Stomach smooth muscle (tissue), 2 donors: ENCODE measurements around the gene TMEM273.
A peak's percentile ranks its signal among the peaks of the same experiment; 100 is the strongest.

Source experiments
- H3K27ac ChIP-seq: one replicate; pipeline ENCODE4 v1.7.0; 2013; ENCODE audit warnings: mild to moderate bottlenecking, low read length, inconsistent platforms
- H3K27me3 ChIP-seq, 2 donors: one replicate each; pipeline ENCODE4 v1.7.0; 2013; ENCODE audit warnings: low read length in 2 of 2; ENCODE audit not compliant: insufficient read depth in 2 of 2, control insufficient read depth in 1 of 2
- H3K36me3 ChIP-seq, 2 donors: one replicate each; pipeline ENCODE4 v1.7.0; 2013; ENCODE audit warnings: low read length in 2 of 2; ENCODE audit not compliant: control insufficient read depth in 2 of 2, insufficient read depth in 2 of 2
- H3K4me1 ChIP-seq: one replicate; pipeline ENCODE4 v1.7.0; 2013; ENCODE audit warnings: low read length; ENCODE audit not compliant: control insufficient read depth, insufficient read depth
- H3K4me3 ChIP-seq, 2 donors: one replicate each; pipeline ENCODE4 v1.7.0; 2013; ENCODE audit warnings: low read length in 2 of 2
- H3K9ac ChIP-seq, 2 donors: one replicate each; pipeline ENCODE4 v1.7.0; 2013; ENCODE audit warnings: low read length in 2 of 2, mild to moderate bottlenecking in 1 of 2
- H3K9me3 ChIP-seq, 2 donors: one replicate each; pipeline ENCODE4 v1.7.0; 2013; ENCODE audit warnings: low read length in 2 of 2; ENCODE audit not compliant: control insufficient read depth in 2 of 2
- donor health status: healthy.
- donor health status: Pancreatic carcinoma.

TMEM273 gene

GRCh38 chr10:49115796-49116508 is 72.2 kb downstream of the TMEM273 start:
- Histone ChIP-seq H3K4me3 (peak overlapping the region; percentile 47 to 70), H3K36me3 (peaks cover 0 to 2% of the 10 kb centered on the region in 2 donors), H3K4me1 (peaks cover 36% of the 10 kb centered on the region), H3K9ac (peak overlapping the region in 1 of 2 donors; percentile 51), H3K27me3 (no peaks in the 10 kb centered on the region), H3K27ac (peak overlapping the region; percentile 64), H3K9me3 (no peaks in the 10 kb centered on the region)

- no peaks in the 10 kb centered on the region for H3K9me3 ChIP-seq
- peaks cover 0 to 2% of the 10 kb centered on the region in 2 donors for H3K36me3 ChIP-seq
- H3K4me1 ChIP-seq: peaks cover 44% of the 10 kb centered on the region
- peak within 1 kb of the TSS; percentile 50 to 90 for H3K4me3 ChIP-seq
- H3K9ac ChIP-seq: peak within 1 kb of the TSS; percentile 70 to 90
- no peaks in the 10 kb centered on the region for H3K27me3 ChIP-seq
- H3K27ac ChIP-seq: peak within 1 kb of the TSS; percentile 64
Measured at GRCh38 chr10:49115015-49115795, 73.0 kb downstream of the TMEM273 start, which contains the start of gene VSTM4. Gene VSTM4, minus strand, starts transcription at chr10:49115522. Its CDS starts 37 bp downstream, at chr10:49115485.

DNA sequence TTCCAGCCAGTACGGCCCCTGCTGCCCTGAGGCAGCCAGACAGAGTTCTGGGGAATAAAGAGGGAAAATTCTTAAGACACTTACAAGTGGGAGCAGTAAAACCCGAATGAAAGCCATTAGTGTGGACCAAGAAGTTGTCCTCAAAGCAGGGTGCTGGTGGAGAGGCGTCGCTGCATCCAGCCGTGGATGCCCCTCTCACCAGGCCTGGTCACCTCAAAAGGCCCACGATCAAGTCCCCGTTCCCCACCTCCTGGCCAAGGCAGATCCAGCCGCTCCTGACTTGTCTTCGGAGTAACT is 73.5 kb downstream of the TMEM273 start:
- H3K27me3 ChIP-seq: no peaks in the 10 kb centered on the region
- no peaks in the 10 kb centered on the region for H3K9me3 ChIP-seq
- peak overlapping the region; percentile 50 to 90 for H3K4me3 ChIP-seq
- H3K27ac ChIP-seq: peak overlapping the region; percentile 62
- H3K36me3 ChIP-seq: peaks cover 0 to 2% of the 10 kb centered on the region in 2 donors
- H3K4me1 ChIP-seq: peaks cover 49% of the 10 kb centered on the region
- H3K9ac ChIP-seq: peak overlapping the region; percentile 70 to 90

- peaks cover 0 to 2% of the 10 kb centered on the region in 2 donors for H3K36me3 ChIP-seq
- H3K4me1 ChIP-seq: peaks cover 54% of the 10 kb centered on the region
- peak overlapping the region in 1 of 2 donors; percentile 90 for H3K4me3 ChIP-seq
- H3K27me3 ChIP-seq: no peaks in the 10 kb centered on the region
- H3K9me3 ChIP-seq: no peaks in the 10 kb centered on the region
- H3K9ac ChIP-seq: no peak overlapping the region
- no peak overlapping the region for H3K27ac ChIP-seq
Measured at GRCh38 chr10:49113741-49114141, 74.5 kb downstream of the TMEM273 start.

GRCh38 chr10:49112851-49113250 is 75.3 kb downstream of the TMEM273 start:
- no peaks in the 10 kb centered on the region for H3K9me3 ChIP-seq
- peaks cover 56% of the 10 kb centered on the region for H3K4me1 ChIP-seq
- H3K36me3 ChIP-seq: peaks cover 0 to 2% of the 10 kb centered on the region in 2 donors
- H3K27me3 ChIP-seq: no peaks in the 10 kb centered on the region
- no peak overlapping the region for H3K27ac ChIP-seq
- peak overlapping the region in 1 of 2 donors; percentile 5 for H3K9ac ChIP-seq
- no peak overlapping the region for H3K4me3 ChIP-seq

DNA sequence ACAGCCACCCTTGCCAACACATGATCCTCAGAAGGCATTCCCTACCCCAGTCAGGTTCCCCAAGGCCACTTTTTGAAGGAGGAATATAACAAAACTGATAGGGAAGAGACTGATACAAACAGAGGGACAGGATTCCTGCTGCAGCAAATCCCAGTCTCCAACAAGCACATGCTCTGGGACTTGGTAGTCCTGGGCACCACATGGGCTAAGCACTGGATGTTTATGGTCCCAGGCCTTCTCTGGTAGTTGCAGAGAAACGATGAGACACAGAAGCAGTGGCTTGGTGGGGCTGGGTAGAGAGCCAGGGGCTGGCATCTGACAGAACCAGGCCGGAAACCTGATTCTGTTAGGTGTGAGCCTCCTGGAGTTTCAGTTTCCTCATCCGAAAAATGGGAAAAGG is 76.1 kb downstream of the TMEM273 start:
- H3K27ac ChIP-seq: no peak overlapping the region
- no peak overlapping the region for H3K9ac ChIP-seq
- no peaks in the 10 kb centered on the region for H3K9me3 ChIP-seq
- no peaks in the 10 kb centered on the region for H3K27me3 ChIP-seq
- H3K4me1 ChIP-seq: peaks cover 63% of the 10 kb centered on the region
- peaks cover 0 to 2% of the 10 kb centered on the region in 2 donors for H3K36me3 ChIP-seq
- H3K4me3 ChIP-seq: no peak overlapping the region

DNA sequence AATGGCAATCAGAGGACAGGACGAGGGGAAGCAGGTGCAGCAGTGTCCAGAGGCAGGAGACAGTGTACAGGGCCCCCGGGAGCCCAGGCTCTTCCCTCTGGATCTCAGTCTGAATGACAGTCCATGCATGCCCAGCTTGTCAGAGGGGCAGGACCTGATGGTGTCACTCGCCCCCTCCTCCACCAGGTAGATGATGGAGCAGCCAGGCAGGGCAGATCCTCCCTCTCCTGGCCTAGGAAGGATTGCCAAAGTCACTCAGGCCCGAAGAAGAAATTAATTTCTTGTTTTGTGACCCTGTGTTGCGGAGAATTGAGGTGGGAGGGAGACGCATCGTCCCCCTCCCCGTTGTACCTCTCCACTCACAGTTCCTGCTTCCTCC is 76.9 kb downstream of the TMEM273 start:
- Histone ChIP-seq H3K9me3 (no peaks in the 10 kb centered on the region), H3K4me3 (no peak overlapping the region), H3K27ac (no peak overlapping the region), H3K27me3 (no peaks in the 10 kb centered on the region), H3K36me3 (peaks cover 0 to 2% of the 10 kb centered on the region in 2 donors), H3K4me1 (peaks cover 71% of the 10 kb centered on the region), H3K9ac (no peak overlapping the region)

GRCh38 chr10:49110684-49111319 is 77.4 kb downstream of the TMEM273 start:
- no peak overlapping the region for H3K27ac ChIP-seq
- no peak overlapping the region for H3K9ac ChIP-seq
- H3K4me1 ChIP-seq: peaks cover 72% of the 10 kb centered on the region

GRCh38 chr10:49109669-49110340 is 78.4 kb downstream of the TMEM273 start:
- H3K9ac ChIP-seq: no peak overlapping the region
- H3K4me1 ChIP-seq: peaks cover 73% of the 10 kb centered on the region
- H3K27ac ChIP-seq: no peak overlapping the region
- no peaks in the 10 kb centered on the region for H3K9me3 ChIP-seq
- H3K27me3 ChIP-seq: no peaks in the 10 kb centered on the region
- peak overlapping the region in 1 of 2 donors; percentile 40 for H3K4me3 ChIP-seq
- H3K36me3 ChIP-seq: peaks cover 0 to 2% of the 10 kb centered on the region in 2 donors

More at GRCh38 chr10:49110684-49111319, 77.4 kb downstream of the TMEM273 start:
- H3K27me3 ChIP-seq: no peaks in the 10 kb centered on the region
- peaks cover 0 to 2% of the 10 kb centered on the region in 2 donors for H3K36me3 ChIP-seq
- no peaks in the 10 kb centered on the region for H3K9me3 ChIP-seq
- H3K4me3 ChIP-seq: no peak overlapping the region

DNA sequence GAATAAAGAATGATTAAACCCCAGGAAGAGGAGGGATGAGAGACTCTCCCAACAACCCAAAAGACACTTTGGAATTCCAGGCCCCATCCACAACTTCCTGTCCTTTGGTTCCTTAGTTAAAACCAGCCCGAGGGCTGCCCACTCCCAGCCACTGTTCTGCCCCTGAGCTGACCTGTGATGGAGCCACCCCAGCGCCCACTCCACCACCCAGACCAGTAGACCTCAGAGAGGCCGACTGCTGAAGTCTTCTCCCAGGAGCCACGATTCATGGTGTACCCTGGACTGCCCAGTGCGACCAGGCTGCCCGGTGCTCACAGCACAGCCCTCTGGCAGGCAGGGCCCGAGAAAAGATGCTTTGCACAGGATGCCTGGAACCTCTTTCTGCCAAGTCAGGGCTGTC is 79.5 kb downstream of the TMEM273 start:
- Histone ChIP-seq H3K36me3 (peaks cover under 1 to 2% of the 10 kb centered on the region in 2 donors), H3K27me3 (no peaks in the 10 kb centered on the region), H3K9me3 (no peaks in the 10 kb centered on the region), H3K4me3 (no peak overlapping the region), H3K4me1 (peaks cover 63% of the 10 kb centered on the region), H3K27ac (no peak overlapping the region), H3K9ac (no peak overlapping the region)
